Kidney (tissue), 14 donors: ENCODE results near the gene THEM4. TPM values are rescaled to one million over a fixed set of nuclear protein-coding genes. Genes with fewer than 3 reads are reported as not detected.

ENCODE experiments used
- DNase-seq, 5 donors: peaks; one replicate each; pipeline ENCODE4 v3.0.0-alpha.2; 2013 to 2020
- FAIRE-seq: peaks from 2 replicates; lab custom pipeline; 2012; peaks lifted over from hg19 to GRCh38; lab: Jason Lieb, UNC
- H3K27ac ChIP-seq, 2 donors: one replicate each; pipeline ENCODE4 v1.7.0; 2013; ENCODE audit warnings: low read depth in 2 of 2, low read length in 2 of 2, inconsistent platforms in 1 of 2
- H3K27me3 ChIP-seq: one replicate; pipeline ENCODE4 v1.7.1; 2013; ENCODE audit warnings: low read length, inconsistent platforms; ENCODE audit not compliant: control insufficient read depth, insufficient read depth
- H3K36me3 ChIP-seq, 3 donors: one replicate each; pipeline versions ENCODE4 v1.7.0 to v1.7.1; 2013; ENCODE audit warnings: low read length in 3 of 3, control low read depth in 1 of 3, inconsistent platforms in 1 of 3; ENCODE audit not compliant: insufficient read depth in 3 of 3, control insufficient read depth in 2 of 3
- H3K4me1 ChIP-seq, 3 donors: one replicate each; pipeline versions ENCODE4 v1.7.0 to v1.7.1; 2013; ENCODE audit warnings: low read length in 3 of 3, inconsistent platforms in 1 of 3, low read depth in 1 of 3; ENCODE audit not compliant: control insufficient read depth in 2 of 3, insufficient read depth in 2 of 3
- H3K4me3 ChIP-seq, 3 donors: one replicate each; pipeline versions ENCODE4 v1.7.0 to v1.8.1; 2013; ENCODE audit warnings: low read length in 3 of 3, control low read depth in 1 of 3, inconsistent platforms in 1 of 3
- H3K9ac ChIP-seq, 3 donors: one replicate each; pipeline versions ENCODE4 v1.7.0 to v1.7.1; 2013; ENCODE audit warnings: low read length in 3 of 3, control low read depth in 1 of 3, inconsistent platforms in 1 of 3
- H3K9me3 ChIP-seq, 3 donors: one replicate each; pipeline versions ENCODE4 v1.7.0 to v1.7.1; 2013; ENCODE audit warnings: low read length in 3 of 3, control low read depth in 1 of 3, inconsistent platforms in 1 of 3; ENCODE audit not compliant: control insufficient read depth in 2 of 3, insufficient read depth in 1 of 3
- CTCF ChIP-seq: IDR thresholded peaks from 3 replicates; pipeline ENCODE4 v1.5.1; 2012; ENCODE audit warnings: mild to moderate bottlenecking, moderate library complexity, borderline replicate concordance; ENCODE audit not compliant: insufficient read depth; ENCODE audit errors: extremely low read depth
- intact Hi-C: fragments of 100-400 bp; cut with DNase I; formaldehyde crosslinking; loops from one replicate; pipeline ENCODE4 v1.11.1; 2022
- polyA plus RNA-seq: library from polyadenylated mRNA; stranded (reverse); fragments of 350-450 nt; fragmentation: Illumina TruSeq; extraction: RNeasy Lipid Tissue Mini Kit (QIAGEN cat#74804); gene quantifications from one replicate; pipeline ENCODE4 v1.2.3, GENCODE V29; 2014; ENCODE audit warnings: low read depth, low replicate concordance; ENCODE audit not compliant: insufficient read depth
- total RNA-seq: library from RNA; stranded (reverse); fragmentation: NEBNext Ultra II Directional; extraction: Animal tissue kit (Norgen Biotek cat#: 25700); gene quantifications from one replicate; pipeline ENCODE4 v1.2.1, GENCODE V29; 2021
- donor health status: control.
- donor health status: control.
- donor health status: control.
- donor health status: control.
- donor health status: control.
- donor health status: DM: yes; HTN: yes; CAD: no.
- donor health status: Normal renal cell carcinoma (clear cell type).

THEM4 gene
- total and polyA plus RNA-seq, 2 donors from 2014 or later, result 17.5 to 27.9 TPM

- no peaks in the 10 kb centered on the region for H3K36me3 ChIP-seq
- H3K27me3 ChIP-seq, result no peaks in the 10 kb centered on the region
- peaks cover 2 to 5% (median 3%) of the 10 kb centered on the region in 3 donors for H3K4me1 ChIP-seq
- intact Hi-C loops, result no loop called here
- FAIRE-seq (no peak), DNase-seq (no peak)
- TF ChIP-seq CTCF, result no peak
- no peak overlapping the region for H3K4me3 ChIP-seq
- H3K9me3 ChIP-seq, result no peaks in the 10 kb centered on the region
- no peak overlapping the region for H3K9ac ChIP-seq
- no peak overlapping the region for H3K27ac ChIP-seq
Measured at GRCh38 chr1:151935154-151935553, 25.8 kb upstream of the THEM4 start.

- Histone ChIP-seq H3K36me3 (no peaks in the 10 kb centered on the region), H3K27me3 (no peaks in the 10 kb centered on the region), H3K9ac (no peak overlapping the region), H3K9me3 (no peaks in the 10 kb centered on the region), H3K4me1 (peaks cover 2 to 5% (median 3%) of the 10 kb centered on the region in 3 donors), H3K4me3 (no peak overlapping the region), H3K27ac (no peak overlapping the region)
- TF ChIP-seq CTCF, result peak; percentile 82
- FAIRE-seq (no peak), DNase-seq (peak in 3 of 5 donors; percentile 55 to 84 (median 83))
- intact Hi-C loops, result loop anchor here (5.0 kb wide), 1 partner anchor 68 kb away; no protein-coding TSS in a partner anchor
Measured at GRCh38 chr1:151934048-151934493, 24.8 kb upstream of the THEM4 start.

- H3K27me3 ChIP-seq, result no peaks in the 10 kb centered on the region
- no peak for FAIRE-seq
Measured at GRCh38 chr1:151924691-151925587, 15.6 kb upstream of the THEM4 start.

More at GRCh38 chr1:151924691-151925587, 15.6 kb upstream of the THEM4 start:
- H3K9ac ChIP-seq, result no peak overlapping the region
- no peaks in the 10 kb centered on the region for H3K36me3 ChIP-seq
- TF ChIP-seq CTCF, result no peak
- H3K27ac ChIP-seq, result no peak overlapping the region
- H3K9me3 ChIP-seq, result no peaks in the 10 kb centered on the region
- no peak for DNase-seq
- intact Hi-C loops, result no loop called here
- no peak overlapping the region for H3K4me3 ChIP-seq
- peaks cover 0 to 2% (median 0%) of the 10 kb centered on the region in 3 donors for H3K4me1 ChIP-seq
